D721Med (cell line): ENCODE results near the gene HIVEP3.
A peak's percentile ranks its signal among the peaks of the same experiment; 100 is the strongest.

Source experiments
- DNase-seq: peaks from one replicate; pipeline ENCODE4 v3.0.0; 2011; ENCODE audit warnings: low spot score; ENCODE audit not compliant: insufficient read length
- FAIRE-seq: peaks from 2 replicates; lab custom pipeline; 2011; peaks lifted over from hg19 to GRCh38; lab: Jason Lieb, UNC
- TF ChIP-seq, protein P1 (sequence below): IDR thresholded peaks from 2 replicates; pipeline ENCODE4 v1.5.1; 2012; ENCODE audit warnings: mild to moderate bottlenecking, control low read depth; ENCODE audit not compliant: insufficient read depth; ENCODE audit errors: missing control alignments

Gene HIVEP3

DNA sequence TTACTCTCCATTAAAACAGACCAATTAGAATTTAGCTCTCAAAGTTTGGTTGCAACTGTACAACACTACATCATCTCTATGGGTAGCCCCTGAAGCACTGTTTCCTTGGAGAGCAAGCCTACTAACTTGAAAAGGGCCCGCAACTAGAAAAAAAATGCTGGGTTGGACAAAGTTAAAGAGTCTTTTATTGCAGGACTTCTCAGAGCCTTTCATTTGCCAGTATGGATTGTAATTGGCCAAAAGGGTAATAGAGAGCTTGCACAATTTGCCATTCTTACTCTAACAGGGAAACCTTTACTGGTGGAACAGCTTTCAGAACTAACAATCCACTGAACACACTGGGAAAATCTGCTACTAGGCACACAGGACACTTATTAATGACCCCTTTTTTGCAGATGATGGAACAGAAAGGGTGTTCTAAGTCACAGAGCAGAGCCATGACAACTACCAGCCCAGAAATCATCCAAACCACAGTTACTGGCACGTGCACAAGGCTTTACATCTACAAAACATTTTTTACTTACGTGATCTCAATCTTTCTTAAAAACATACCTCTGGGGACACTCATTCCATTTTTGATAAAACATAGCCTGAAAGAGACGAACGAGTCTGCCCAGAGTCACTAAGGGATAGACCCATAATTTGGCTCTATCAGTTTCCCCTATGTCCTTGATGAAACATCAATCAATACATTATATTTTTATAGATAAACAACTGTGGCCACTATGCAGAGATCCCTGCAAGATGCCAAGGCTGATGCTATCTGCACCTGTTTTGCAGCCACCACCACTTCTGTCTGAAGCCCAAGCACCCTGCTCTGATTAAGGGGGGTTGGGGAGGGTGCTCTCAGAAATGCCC, 257.9 kb downstream of the HIVEP3 start:
- no peak for FAIRE-seq
- TF ChIP-seq, protein P1, sequence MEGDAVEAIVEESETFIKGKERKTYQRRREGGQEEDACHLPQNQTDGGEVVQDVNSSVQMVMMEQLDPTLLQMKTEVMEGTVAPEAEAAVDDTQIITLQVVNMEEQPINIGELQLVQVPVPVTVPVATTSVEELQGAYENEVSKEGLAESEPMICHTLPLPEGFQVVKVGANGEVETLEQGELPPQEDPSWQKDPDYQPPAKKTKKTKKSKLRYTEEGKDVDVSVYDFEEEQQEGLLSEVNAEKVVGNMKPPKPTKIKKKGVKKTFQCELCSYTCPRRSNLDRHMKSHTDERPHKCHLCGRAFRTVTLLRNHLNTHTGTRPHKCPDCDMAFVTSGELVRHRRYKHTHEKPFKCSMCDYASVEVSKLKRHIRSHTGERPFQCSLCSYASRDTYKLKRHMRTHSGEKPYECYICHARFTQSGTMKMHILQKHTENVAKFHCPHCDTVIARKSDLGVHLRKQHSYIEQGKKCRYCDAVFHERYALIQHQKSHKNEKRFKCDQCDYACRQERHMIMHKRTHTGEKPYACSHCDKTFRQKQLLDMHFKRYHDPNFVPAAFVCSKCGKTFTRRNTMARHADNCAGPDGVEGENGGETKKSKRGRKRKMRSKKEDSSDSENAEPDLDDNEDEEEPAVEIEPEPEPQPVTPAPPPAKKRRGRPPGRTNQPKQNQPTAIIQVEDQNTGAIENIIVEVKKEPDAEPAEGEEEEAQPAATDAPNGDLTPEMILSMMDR, result no peak

DNA sequence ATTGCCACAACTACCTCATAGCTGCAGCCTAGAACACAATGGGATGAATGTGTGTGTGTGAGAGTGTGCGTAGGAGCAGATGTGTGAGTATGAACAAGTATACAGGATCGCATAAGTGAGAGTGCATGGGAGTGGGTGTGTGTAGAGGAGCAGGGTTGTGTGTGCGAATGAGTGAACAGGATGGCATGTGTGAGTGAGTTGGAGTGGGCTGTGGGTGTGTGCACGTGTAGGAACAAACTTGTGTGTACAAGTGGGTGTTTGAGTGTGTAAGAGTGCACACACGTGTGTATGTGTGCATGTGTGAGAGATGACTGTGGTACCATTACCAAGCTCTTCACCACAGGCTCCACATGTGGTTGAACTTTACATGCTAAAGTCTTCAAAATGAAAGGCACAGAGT, 258.8 kb downstream of the HIVEP3 start:
- no peak for FAIRE-seq

More for the DNA sequence above, 257.9 kb downstream of the HIVEP3 start:
- no peak for DNase-seq

DNA sequence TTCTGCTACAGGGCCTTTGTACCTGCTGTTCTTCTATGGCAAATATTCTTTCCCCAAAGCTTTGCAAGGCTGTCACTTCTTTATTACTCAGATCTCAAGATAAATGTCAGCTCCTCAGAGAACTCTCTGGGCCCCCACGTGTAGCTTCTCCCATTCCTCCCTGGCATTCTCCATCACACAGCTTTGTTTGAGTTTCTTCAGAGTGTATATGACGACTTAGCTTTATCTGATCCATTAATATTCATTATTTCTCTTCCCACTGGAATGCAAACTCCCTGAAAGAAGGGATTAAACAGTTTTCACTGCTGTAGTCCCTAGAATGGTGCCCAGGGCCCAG, 259.6 kb downstream of the HIVEP3 start:
- TF ChIP-seq, protein P1, result no peak
- no peak for FAIRE-seq
- DNase-seq, result no peak

More for the DNA sequence above, 258.8 kb downstream of the HIVEP3 start:
- DNase-seq, result no peak
- TF ChIP-seq, protein P1, result no peak

DNA sequence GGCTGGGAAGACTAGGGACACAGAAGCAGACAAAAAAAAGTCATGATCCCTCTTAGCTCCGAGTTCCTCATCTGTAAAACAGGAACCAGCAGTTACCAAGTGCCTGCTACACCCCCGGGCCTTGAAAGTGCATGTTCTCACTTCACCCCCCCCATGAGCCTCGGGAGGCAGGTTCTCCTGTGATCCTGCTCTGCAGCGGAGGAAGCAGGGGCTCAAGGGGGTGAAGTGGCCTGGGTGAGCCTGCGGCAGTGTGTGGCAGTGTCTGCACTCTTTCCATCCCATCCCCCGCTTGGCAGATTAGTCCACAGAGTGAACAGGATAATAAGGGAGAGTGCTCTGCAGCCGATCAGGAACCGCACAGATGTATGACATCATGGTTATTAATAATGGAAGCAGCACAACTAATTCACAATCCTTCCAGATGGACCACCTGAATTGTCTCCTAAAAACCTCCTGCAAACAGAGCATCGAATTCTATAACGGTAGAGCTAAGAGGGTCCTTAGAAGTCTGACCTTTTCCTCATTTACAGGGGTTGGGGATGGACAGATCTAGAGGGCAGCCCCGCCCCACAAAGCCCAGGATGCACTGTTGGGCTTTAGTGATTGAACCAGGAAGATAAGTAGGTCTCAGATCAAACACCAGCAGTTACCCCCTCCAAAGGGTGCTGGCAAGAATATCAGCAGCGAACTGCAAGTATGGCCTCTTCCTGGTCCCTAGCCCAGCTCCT, 260.1 kb downstream of the HIVEP3 start:
- TF ChIP-seq, protein P1, result no peak
- FAIRE-seq (peak; percentile 72), DNase-seq (peak; percentile 65)

DNA sequence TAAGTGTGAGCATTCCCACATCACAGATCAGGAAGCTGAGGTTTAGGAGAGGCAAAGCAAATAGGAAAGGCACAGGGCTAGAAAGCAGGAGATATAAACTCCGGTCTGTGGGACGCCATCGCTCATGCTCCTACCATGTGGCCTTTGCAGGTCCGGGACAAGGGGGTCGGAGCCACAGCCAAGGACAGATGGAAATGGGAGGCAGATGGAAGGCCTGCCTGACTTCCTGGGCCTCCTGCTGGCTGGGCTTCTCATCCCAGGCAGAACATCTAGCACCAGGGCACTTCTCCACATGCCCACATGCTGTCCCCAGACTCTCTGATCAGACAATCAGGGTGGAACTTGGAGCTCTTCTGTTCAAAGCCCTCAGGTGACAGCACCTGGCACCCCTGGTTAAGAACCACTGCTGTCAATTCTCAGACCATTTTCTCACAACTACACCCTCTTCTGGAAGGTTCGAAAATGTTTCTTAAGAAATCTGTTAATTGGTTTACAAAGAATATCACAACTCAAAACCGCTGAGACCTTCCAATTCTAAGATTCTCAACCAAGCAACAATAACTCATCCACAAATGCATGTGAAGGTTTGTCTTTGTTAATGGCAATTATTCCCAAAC, 260.9 kb downstream of the HIVEP3 start:
- TF ChIP-seq, protein P1, result no peak
- no peak for DNase-seq
- no peak for FAIRE-seq

DNA sequence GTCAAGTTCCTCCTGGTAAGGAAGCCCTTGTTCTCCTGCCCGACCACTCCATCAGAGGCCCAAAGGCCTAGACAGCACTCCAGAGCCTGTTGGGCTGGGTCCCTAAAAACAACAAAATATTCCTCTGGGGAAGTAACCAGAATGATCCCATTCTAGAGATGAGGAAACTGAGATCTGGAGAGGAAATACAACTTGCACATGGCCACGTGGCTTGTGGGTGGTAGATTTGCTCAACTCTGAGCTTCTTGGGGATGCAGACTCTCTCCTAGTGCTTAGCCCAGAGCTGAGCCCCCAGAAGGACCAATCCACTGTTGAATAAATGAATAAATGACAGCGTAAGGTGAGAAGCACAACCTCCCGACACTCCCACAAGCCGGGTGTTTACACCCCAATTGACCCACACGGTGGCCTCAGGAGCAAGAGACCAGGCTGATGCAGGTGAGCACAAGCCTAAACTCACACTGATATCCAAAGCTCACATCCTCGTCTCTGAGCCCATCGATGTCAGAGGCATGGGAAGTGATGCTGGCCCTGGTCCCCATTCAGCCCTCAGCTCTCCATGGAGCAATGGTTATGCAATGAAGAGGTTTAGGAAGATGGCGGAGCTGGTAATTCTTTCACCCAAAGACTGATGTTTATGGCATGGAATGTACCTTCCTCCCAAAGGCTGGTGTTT, 261.8 kb downstream of the HIVEP3 start:
- no peak for FAIRE-seq
- DNase-seq, result no peak

More for the DNA sequence above, 261.8 kb downstream of the HIVEP3 start:
- TF ChIP-seq, protein P1, result no peak
